Breast epithelium (tissue), 4 donors: Measurements from ENCODE around the gene HIVEP2. TPM values are rescaled to one million over a fixed set of nuclear protein-coding genes. Genes with fewer than 3 reads are reported as not detected.

Experiments used
- DNase-seq, 2 donors: peaks; one replicate each; pipeline ENCODE4 v3.0.0-alpha.2; 2019; ENCODE audit warnings: low spot score in 2 of 2
- H3K27ac ChIP-seq, 2 donors: fragments of 200-600 bp; sonication (generic) in 1 of 2; one replicate each; pipeline ENCODE4 v1.5.1; 2016 to 2019; ENCODE audit warnings: mild to moderate bottlenecking in 1 of 2
- H3K27me3 ChIP-seq, 2 donors: fragments of 200-600 bp; sonication (generic) in 1 of 2; one replicate each; pipeline versions ENCODE4 v1.5.1 to v1.6.0; 2017 to 2019; ENCODE audit warnings: control low read depth in 1 of 2, mild to moderate bottlenecking in 1 of 2
- H3K36me3 ChIP-seq: fragments of 200-600 bp; one replicate; pipeline ENCODE4 v1.5.1; 2019
- H3K4me1 ChIP-seq, 2 donors: fragments of 200-600 bp; sonication (generic); one replicate each; pipeline ENCODE4 v1.5.1; 2016 to 2019; ENCODE audit warnings: control low read depth in 1 of 2
- H3K4me3 ChIP-seq, 3 donors: fragments of 200-600 bp; sonication (generic); 1 replicate in 2 of 3; 2 replicates in 1 of 3; pipeline ENCODE4 v1.5.1; 2016 to 2019; ENCODE audit warnings: mild to moderate bottlenecking in 3 of 3, moderate library complexity in 2 of 3
- H3K9me3 ChIP-seq, 2 donors: fragments of 200-600 bp; sonication (generic) in 1 of 2; one replicate each; pipeline ENCODE4 v1.5.1; 2016 to 2019; ENCODE audit warnings: control low read depth in 1 of 2
- CTCF ChIP-seq, 3 donors: fragments of 450-650 bp; IDR thresholded peaks; one replicate each; pipeline ENCODE4 v1.5.1; 2016 to 2017; ENCODE audit warnings: antibody characterized with exemption in 3 of 3, mild to moderate bottlenecking in 3 of 3, moderate library complexity in 3 of 3
- POLR2A ChIP-seq: fragments of 450-650 bp; IDR thresholded peaks from one replicate; pipeline ENCODE4 v1.6.1; 2016; ENCODE audit warnings: antibody characterized with exemption, mild to moderate bottlenecking, moderate library complexity
- POLR2AphosphoS5 ChIP-seq, 3 donors: sonication (generic); formaldehyde crosslinking; IDR thresholded peaks; one replicate each; pipeline ENCODE4 v1.6.1; 2017; ENCODE audit warnings: antibody characterized with exemption in 3 of 3
- intact Hi-C: fragments of 100-400 bp; cut with DNase I; formaldehyde crosslinking; loops from one replicate; pipeline ENCODE4 v1.15.1; 2023; ENCODE audit warnings: low total_unique reads
- total RNA-seq, 3 donors: library from RNA; depleted of rRNA; stranded (reverse); fragments of >200 nt; gene quantifications; one replicate each; pipeline ENCODE4 v1.1.0, GENCODE V29; 2016

The HIVEP2 gene
- total RNA-seq, 3 donors from 2014 or later: 20.6 to 25.0 (median 23.9) TPM

- intact Hi-C loops: no loop called here
- Histone ChIP-seq H3K27ac (no peak overlapping the region), H3K9me3 (no peaks in the 10 kb centered on the region), H3K27me3 (no peaks in the 10 kb centered on the region), H3K36me3 (no peaks in the 10 kb centered on the region), H3K4me3 (no peak overlapping the region), H3K4me1 (no peaks in the 10 kb centered on the region)
- no peak for DNase-seq
- no peak for TF ChIP-seq CTCF (IDR thresholded peaks at IDR 0.05)
Observed at GRCh38 chr6:142911430-142911829, 33.5 kb downstream of the HIVEP2 start.

- no peak overlapping the region for H3K27ac ChIP-seq
- no peaks in the 10 kb centered on the region for H3K36me3 ChIP-seq
- no peak for TF ChIP-seq CTCF (IDR thresholded peaks at IDR 0.05)
- no peak for TF ChIP-seq POLR2A
- no peak for TF ChIP-seq POLR2AphosphoS5 (IDR thresholded peaks at IDR 0.05)
- no peak for DNase-seq
- no peak overlapping the region for H3K4me3 ChIP-seq
- H3K27me3 ChIP-seq: no peaks in the 10 kb centered on the region
- intact Hi-C loops: no loop called here
- H3K4me1 ChIP-seq: no peaks in the 10 kb centered on the region
- H3K9me3 ChIP-seq: no peaks in the 10 kb centered on the region
Observed at GRCh38 chr6:142909686-142910085, 35.3 kb downstream of the HIVEP2 start.

GRCh38 chr6:142908235-142908634, 36.7 kb downstream of the HIVEP2 start:
- no peaks in the 10 kb centered on the region for H3K4me1 ChIP-seq
- no peaks in the 10 kb centered on the region for H3K27me3 ChIP-seq
- H3K36me3 ChIP-seq: no peaks in the 10 kb centered on the region
- intact Hi-C loops: no loop called here
- H3K9me3 ChIP-seq: no peaks in the 10 kb centered on the region
- no peak overlapping the region for H3K4me3 ChIP-seq
- no peak for TF ChIP-seq POLR2AphosphoS5 (IDR thresholded peaks at IDR 0.05)
- TF ChIP-seq CTCF (IDR thresholded peaks at IDR 0.05): no peak
- TF ChIP-seq POLR2A: no peak
- H3K27ac ChIP-seq: no peak overlapping the region
- no peak for DNase-seq

GRCh38 chr6:142907544-142907943, 37.4 kb downstream of the HIVEP2 start:
- intact Hi-C loops: no loop called here
- H3K4me1 ChIP-seq: no peaks in the 10 kb centered on the region

GRCh38 chr6:142906945-142907470, 38.0 kb downstream of the HIVEP2 start:
- no peak for TF ChIP-seq POLR2AphosphoS5 (IDR thresholded peaks at IDR 0.05)
- TF ChIP-seq CTCF (IDR thresholded peaks at IDR 0.05): no peak
- TF ChIP-seq POLR2A: no peak
- Histone ChIP-seq H3K27me3 (no peaks in the 10 kb centered on the region), H3K36me3 (no peaks in the 10 kb centered on the region), H3K4me1 (no peaks in the 10 kb centered on the region), H3K9me3 (no peaks in the 10 kb centered on the region), H3K4me3 (no peak overlapping the region), H3K27ac (no peak overlapping the region)
- intact Hi-C loops: no loop called here
- no peak for DNase-seq

More at GRCh38 chr6:142907544-142907943, 37.4 kb downstream of the HIVEP2 start:
- no peak overlapping the region for H3K4me3 ChIP-seq
- DNase-seq: no peak
- TF ChIP-seq POLR2A (no peak), POLR2AphosphoS5 (IDR thresholded peaks at IDR 0.05) (no peak), CTCF (IDR thresholded peaks at IDR 0.05) (no peak)
- H3K27me3 ChIP-seq: no peaks in the 10 kb centered on the region
- H3K27ac ChIP-seq: no peak overlapping the region
- no peaks in the 10 kb centered on the region for H3K36me3 ChIP-seq
- H3K9me3 ChIP-seq: no peaks in the 10 kb centered on the region
